Effector memory CD8-positive, alpha-beta T cell (primary cell): ENCODE measurements around the gene OGFOD2.
"Not testable (repeated sequence)": the region's sequence is repeated elsewhere in the genome, so short reads cannot be mapped to it uniquely, and the experiment has no call there.

ENCODE experiments used
- ATAC-seq: fragments of 150-1000 bp; cut with Tn5 transposase; replicated peaks from 2 replicates; pipeline ENCODE4 v1.10.0; 2021; ENCODE audit warnings: mild to moderate bottlenecking, moderate library complexity
- DNase-seq, 3 experiments: peaks; one replicate each; pipeline ENCODE4 v3.0.0; 2021
- H3K27ac Mint-ChIP-seq, 2 donors: one replicate each; pipeline ENCODE4 v1.8.0; 2022; ENCODE audit warnings: mild to moderate bottlenecking in 2 of 2, mixed read lengths in 2 of 2, moderate library complexity in 2 of 2
- H3K27me3 Mint-ChIP-seq, 2 donors: one replicate each; pipeline ENCODE4 v1.8.0; 2022; ENCODE audit warnings: mixed read lengths in 2 of 2
- H3K36me3 Mint-ChIP-seq: one replicate; pipeline ENCODE4 v1.8.0; 2022; ENCODE audit warnings: mild to moderate bottlenecking, moderate library complexity, mixed read lengths; ENCODE audit not compliant: insufficient read depth
- H3K4me1 Mint-ChIP-seq, 2 donors: one replicate each; pipeline ENCODE4 v1.8.0; 2022; ENCODE audit warnings: low read depth in 2 of 2, mixed read lengths in 2 of 2
- H3K4me3 Mint-ChIP-seq, 2 donors: one replicate each; pipeline ENCODE4 v1.8.0; 2022; ENCODE audit warnings: mild to moderate bottlenecking in 2 of 2, mixed read lengths in 2 of 2, moderate library complexity in 2 of 2
- H3K9me3 Mint-ChIP-seq, 2 donors: one replicate each; pipeline ENCODE4 v1.8.0; 2022; ENCODE audit warnings: mixed read lengths in 2 of 2

The OGFOD2 gene

DNA sequence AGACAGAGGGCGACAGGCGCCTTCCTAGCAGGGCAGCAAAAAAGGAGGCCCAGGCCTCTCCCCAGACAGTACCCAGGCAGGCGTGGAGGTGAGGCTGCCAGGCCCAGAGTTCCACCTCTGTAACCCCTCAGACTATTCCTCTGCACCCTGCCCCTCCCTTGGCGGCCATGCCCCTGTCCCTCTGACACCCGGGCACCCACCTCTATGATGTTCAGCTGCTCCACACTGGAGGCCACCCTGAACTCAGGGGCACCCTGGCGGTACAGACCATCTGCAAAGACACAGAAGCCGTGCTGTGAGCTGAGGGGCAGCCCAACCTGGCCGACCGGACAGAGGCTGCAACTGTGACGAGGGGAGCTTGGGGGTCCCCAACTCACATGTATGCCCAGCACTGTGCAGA is 25.5 kb downstream of the OGFOD2 start:
- Mint-ChIP-seq H3K27me3 (no peaks in the 10 kb centered on the region), H3K4me3 (no peak overlapping the region), H3K4me1 (no peaks in the 10 kb centered on the region), H3K27ac (no peak overlapping the region), H3K36me3 (peaks cover 3% of the 10 kb centered on the region), H3K9me3 (no peaks in the 10 kb centered on the region)
- no peak for ATAC-seq
- no peak for DNase-seq

GRCh38 chr12:123001464-123001863 is 26.4 kb downstream of the OGFOD2 start:
- Mint-ChIP-seq H3K4me3 (no peak overlapping the region), H3K27me3 (no peaks in the 10 kb centered on the region), H3K27ac (no peak overlapping the region), H3K9me3 (no peaks in the 10 kb centered on the region), H3K36me3 (peaks cover 3% of the 10 kb centered on the region), H3K4me1 (no peaks in the 10 kb centered on the region)
- ATAC-seq = no peak
- no peak for DNase-seq

DNA sequence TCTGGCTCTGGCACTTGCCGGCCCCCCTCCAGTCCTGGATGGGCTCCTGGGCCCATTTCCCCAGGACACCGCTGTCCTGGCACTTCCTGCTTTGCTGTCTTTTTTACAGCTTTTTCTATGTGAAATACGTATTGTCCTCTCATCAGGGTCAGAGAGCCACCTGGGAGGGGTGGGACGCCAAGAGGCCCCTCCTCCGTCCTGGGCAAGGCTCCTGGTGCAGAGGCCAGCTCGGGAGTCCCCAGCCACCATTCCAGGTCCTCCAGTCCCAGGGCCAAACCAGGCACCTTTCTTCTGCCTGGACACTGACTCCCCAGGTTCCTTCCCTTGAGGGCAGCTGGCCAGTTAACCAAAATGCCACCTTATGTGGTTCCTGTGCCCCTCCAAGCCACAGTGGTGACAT is 28.2 kb downstream of the OGFOD2 start:
- Mint-ChIP-seq H3K4me1 (no peaks in the 10 kb centered on the region), H3K4me3 (no peak overlapping the region), H3K27ac (peak overlapping the region in 1 of 2 donors; percentile 33), H3K9me3 (no peaks in the 10 kb centered on the region), H3K36me3 (peaks cover 3% of the 10 kb centered on the region), H3K27me3 (no peaks in the 10 kb centered on the region)
- DNase-seq (no peak), ATAC-seq (no peak)

DNA sequence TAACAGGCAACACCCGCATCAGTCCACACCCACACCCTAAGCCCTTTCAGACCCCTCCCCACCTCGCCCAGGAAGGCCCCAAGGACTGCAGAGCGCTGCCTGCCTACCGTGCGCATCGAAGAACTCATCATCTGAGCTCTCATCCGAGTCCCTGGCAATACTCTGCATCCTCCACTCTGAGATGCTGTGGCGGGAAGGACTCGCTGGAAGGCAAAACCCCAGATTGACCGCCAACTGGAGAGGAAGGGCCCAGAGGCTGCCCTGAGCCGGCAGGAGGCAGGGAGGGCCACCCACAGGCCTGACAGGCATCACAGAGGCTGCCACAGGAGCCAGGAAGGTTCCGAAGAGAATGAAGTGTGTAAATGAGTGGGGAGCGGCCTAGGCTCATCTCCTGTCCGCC is 29.2 kb downstream of the OGFOD2 start:
- DNase-seq (no peak), ATAC-seq (no peak)
- Mint-ChIP-seq H3K27me3 (no peaks in the 10 kb centered on the region), H3K9me3 (no peaks in the 10 kb centered on the region), H3K27ac (no peak overlapping the region), H3K4me3 (no peak overlapping the region), H3K36me3 (peaks cover 3% of the 10 kb centered on the region), H3K4me1 (no peaks in the 10 kb centered on the region)

- Mint-ChIP-seq H3K9me3 (no peaks in the 10 kb centered on the region), H3K36me3 (peaks cover 3% of the 10 kb centered on the region), H3K4me1 (no peaks in the 10 kb centered on the region), H3K27ac (no peak overlapping the region), H3K27me3 (no peaks in the 10 kb centered on the region), H3K4me3 (no peak overlapping the region)
- DNase-seq (no peak), ATAC-seq (no peak)
These were observed 30.1 kb downstream of the OGFOD2 start for GRCh38 chr12:123005081-123005626.

DNA sequence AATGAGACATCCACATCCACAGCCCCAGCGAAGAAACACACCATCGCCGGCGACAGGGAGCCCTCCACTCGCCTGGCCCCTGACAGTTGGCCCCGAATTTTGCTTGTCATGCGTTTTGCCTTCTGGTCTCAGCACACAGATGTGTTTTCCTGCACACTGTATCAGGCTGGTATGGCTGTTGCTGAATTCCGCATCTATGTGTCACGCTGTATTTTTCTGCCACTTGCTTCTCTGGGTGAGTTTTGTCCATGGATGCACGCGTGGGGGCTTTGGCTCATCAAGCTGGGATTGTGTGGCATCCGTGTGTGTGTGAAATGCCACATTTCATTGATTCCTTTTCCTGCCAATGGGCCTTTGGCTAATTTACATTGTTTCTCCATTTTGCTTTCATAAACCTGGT is 31.9 kb downstream of the OGFOD2 start:
- H3K4me3 Mint-ChIP-seq = no peak overlapping the region
- DNase-seq = no peak
- H3K9me3 Mint-ChIP-seq = no peaks in the 10 kb centered on the region
- ATAC-seq = no peak
- H3K36me3 Mint-ChIP-seq = peaks cover 3% of the 10 kb centered on the region
- no peaks in the 10 kb centered on the region for H3K27me3 Mint-ChIP-seq
- no peaks in the 10 kb centered on the region for H3K4me1 Mint-ChIP-seq
- no peak overlapping the region for H3K27ac Mint-ChIP-seq

GRCh38 chr12:123010110-123010509 is 35.1 kb downstream of the OGFOD2 start:
- Mint-ChIP-seq H3K27me3 (no peaks in the 10 kb centered on the region), H3K4me3 (no peak overlapping the region), H3K9me3 (no peaks in the 10 kb centered on the region), H3K4me1 (no peaks in the 10 kb centered on the region), H3K36me3 (peaks cover 3% of the 10 kb centered on the region), H3K27ac (peak overlapping the region; percentile 35 to 68)
- DNase-seq (no peak), ATAC-seq (no peak)

DNA sequence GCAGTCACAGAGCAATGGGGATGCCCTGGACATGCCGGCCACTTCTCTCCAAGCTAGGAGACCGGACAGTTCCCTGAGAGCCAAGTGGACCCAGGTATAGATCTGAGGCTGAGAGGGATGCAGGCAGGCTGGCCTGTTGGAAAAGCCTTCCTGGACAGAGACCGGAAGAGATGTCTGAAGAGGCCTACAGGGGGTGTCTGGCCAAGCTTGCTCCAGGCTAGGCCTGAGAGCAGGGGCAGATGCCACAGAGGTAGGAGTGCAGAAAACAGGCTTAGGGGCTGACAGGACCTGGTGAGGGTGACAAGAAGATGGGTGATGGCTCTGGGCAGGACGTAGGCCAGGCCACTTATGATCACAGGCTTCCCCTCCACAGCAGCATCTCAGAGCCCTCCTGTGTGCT is 35.6 kb downstream of the OGFOD2 start:
- DNase-seq (no peak), ATAC-seq (no peak)
- Mint-ChIP-seq H3K27me3 (no peaks in the 10 kb centered on the region), H3K4me1 (no peaks in the 10 kb centered on the region), H3K27ac (peak overlapping the region; percentile 35 to 68), H3K4me3 (no peak overlapping the region), H3K36me3 (peaks cover 3% of the 10 kb centered on the region), H3K9me3 (no peaks in the 10 kb centered on the region)

GRCh38 chr12:123011701-123012100 is 36.7 kb downstream of the OGFOD2 start:
- Mint-ChIP-seq H3K36me3 (peaks cover 3% of the 10 kb centered on the region), H3K27me3 (no peaks in the 10 kb centered on the region), H3K9me3 (no peaks in the 10 kb centered on the region), H3K4me1 (no peaks in the 10 kb centered on the region), H3K27ac (no peak overlapping the region), H3K4me3 (no peak overlapping the region)
- ATAC-seq (no peak), DNase-seq (no peak)

DNA sequence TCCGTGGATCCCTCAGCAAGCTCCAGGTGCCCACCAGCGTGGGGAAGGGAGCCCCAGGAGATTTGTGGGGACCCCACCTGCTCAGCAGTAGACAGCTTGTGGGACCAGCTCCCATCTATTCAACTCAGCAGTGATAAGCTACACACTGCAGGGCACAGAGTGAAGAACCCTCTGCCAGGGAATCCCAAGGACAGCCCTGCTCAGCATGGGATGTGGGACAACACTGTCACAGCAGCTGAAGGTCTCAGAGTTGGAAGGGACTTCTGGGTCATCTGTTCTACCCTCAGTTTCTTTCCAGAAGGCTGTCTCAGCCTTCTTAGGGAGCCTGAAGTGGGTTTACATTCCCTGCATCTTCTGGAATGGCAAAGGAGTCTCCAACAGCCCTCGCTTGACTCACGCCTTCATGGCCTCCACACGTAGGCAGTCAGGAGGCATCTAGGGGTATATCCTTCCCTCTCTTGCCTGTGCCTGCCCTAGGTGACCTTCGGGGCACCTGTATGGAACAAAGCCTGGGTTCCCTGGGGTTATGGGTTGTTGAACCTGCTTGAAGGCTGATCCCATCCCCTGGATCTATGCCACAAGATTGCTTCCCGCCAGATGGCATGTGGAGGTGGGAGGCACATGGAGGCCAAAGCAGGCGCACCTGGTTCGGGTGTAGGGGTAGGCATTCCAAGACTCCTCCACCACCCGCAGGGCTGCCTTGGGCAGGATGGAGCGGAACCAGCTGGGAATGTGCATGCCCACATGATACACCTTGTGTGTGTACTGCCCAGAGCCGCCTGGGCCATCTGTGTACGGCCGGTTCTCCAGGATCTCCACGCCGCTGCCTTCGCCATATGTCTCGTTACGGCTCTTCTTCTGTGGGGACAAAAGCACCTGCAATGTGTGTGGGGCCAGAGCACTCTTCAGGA is 38.4 kb downstream of the OGFOD2 start:
- Mint-ChIP-seq H3K4me3 (no peak overlapping the region), H3K36me3 (peaks cover 3% of the 10 kb centered on the region), H3K27me3 (no peaks in the 10 kb centered on the region), H3K27ac (no peak overlapping the region), H3K9me3 (no peaks in the 10 kb centered on the region), H3K4me1 (no peaks in the 10 kb centered on the region)
- DNase-seq (no peak), ATAC-seq (no peak)

DNA sequence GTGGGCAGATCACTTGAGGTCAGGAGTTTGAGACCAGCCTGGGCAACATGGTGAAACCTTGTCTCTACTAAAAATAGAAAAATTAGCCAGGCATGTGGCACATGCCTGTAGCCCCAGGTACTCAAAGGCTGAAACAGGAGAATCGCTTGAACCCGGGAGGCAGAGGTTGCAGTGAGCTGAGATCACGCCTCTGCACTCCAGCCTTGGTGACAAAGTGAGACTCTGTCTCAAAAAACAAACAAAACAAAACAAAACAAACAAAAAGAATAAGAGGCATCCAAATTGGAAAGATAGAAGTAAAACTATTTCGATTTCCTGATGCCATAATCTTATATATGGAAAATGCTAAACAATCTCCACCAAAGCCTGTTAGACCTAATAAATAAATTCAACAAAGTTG is 39.4 kb downstream of the OGFOD2 start:
- ATAC-seq, H3K27ac Mint-ChIP-seq, H3K36me3 Mint-ChIP-seq, H3K9me3 Mint-ChIP-seq, DNase-seq, H3K4me3 Mint-ChIP-seq, H3K4me1 Mint-ChIP-seq, H3K27me3 Mint-ChIP-seq: not testable (repeated sequence)

- DNase-seq (no peak), ATAC-seq (no peak)
- peaks cover 3% of the 10 kb centered on the region for H3K36me3 Mint-ChIP-seq
- no peak overlapping the region for H3K27ac Mint-ChIP-seq
- H3K4me1 Mint-ChIP-seq = peaks cover 0 to 5% of the 10 kb centered on the region in 2 donors
- no peaks in the 10 kb centered on the region for H3K9me3 Mint-ChIP-seq
- H3K4me3 Mint-ChIP-seq = no peak overlapping the region
- H3K27me3 Mint-ChIP-seq = no peaks in the 10 kb centered on the region
These were observed 42.7 kb downstream of the OGFOD2 start for GRCh38 chr12:123017753-123018152.

- peaks cover 4 to 5% of the 10 kb centered on the region in 2 donors for H3K4me1 Mint-ChIP-seq
- H3K9me3 Mint-ChIP-seq = no peaks in the 10 kb centered on the region
- no peaks in the 10 kb centered on the region for H3K36me3 Mint-ChIP-seq
- no peak overlapping the region for H3K4me3 Mint-ChIP-seq
- no peak overlapping the region for H3K27ac Mint-ChIP-seq
- DNase-seq (no peak), ATAC-seq (no peak)
- no peaks in the 10 kb centered on the region for H3K27me3 Mint-ChIP-seq
These were observed 44.7 kb downstream of the OGFOD2 start for GRCh38 chr12:123019841-123020138.
